ENCODE data around the gene CLN5.

The CLN5 gene

GRCh38 chr13:77022341-77022740, 30.5 kb downstream of the CLN5 start:
- peak; percentile 36 for DNase-seq

GRCh38 chr13:77026255-77026860, 34.5 kb downstream of the CLN5 start:
- peak; percentile 73 for DNase-seq

GRCh38 chr13:77026861-77027621, 35.2 kb downstream of the CLN5 start, which contains the start of gene FBXL3:
Gene FBXL3, minus strand, starts transcription at chr13:77027159. Its CDS starts 5,299 bp downstream, at chr13:77021860.
- peak; percentile 93 for DNase-seq

GRCh38 chr13:77028202-77028601, 36.3 kb downstream of the CLN5 start:
- peak; percentile 44 for DNase-seq

GRCh38 chr13:77029436-77029835, 37.6 kb downstream of the CLN5 start:
- no peak for DNase-seq

GRCh38 chr13:77031656-77032243, 39.9 kb downstream of the CLN5 start:
- no peak for DNase-seq

GRCh38 chr13:77033717-77034302, 41.9 kb downstream of the CLN5 start:
- DNase-seq: peak; percentile 8

- DNase-seq: peak; percentile 56
These were observed 43.0 kb downstream of the CLN5 start for GRCh38 chr13:77034881-77035280.

GRCh38 chr13:77036279-77036678, 44.4 kb downstream of the CLN5 start:
- no peak for DNase-seq

- DNase-seq: no peak
These were observed 47.1 kb downstream of the CLN5 start for GRCh38 chr13:77038907-77039480.

- DNase-seq: no peak
These were observed 48.2 kb downstream of the CLN5 start for GRCh38 chr13:77040076-77040475.

GRCh38 chr13:77040835-77041234, 49.0 kb downstream of the CLN5 start:
- no peak for DNase-seq

GRCh38 chr13:77042566-77043177, 50.8 kb downstream of the CLN5 start:
- DNase-seq: no peak

GRCh38 chr13:77047649-77048343, 55.9 kb downstream of the CLN5 start:
- DNase-seq: no peak

- no peak for DNase-seq
These were observed 56.8 kb downstream of the CLN5 start for GRCh38 chr13:77048681-77049080.

- DNase-seq: no peak
These were observed 61.3 kb downstream of the CLN5 start for GRCh38 chr13:77053192-77053591.

All from EL (cell line).